HUES48 (cell line): ENCODE data around the gene DHX36.

ENCODE experiments used
- H3K27ac ChIP-seq: one replicate; pipeline ENCODE4 v1.7.0; 2013; ENCODE audit warnings: low read depth, low read length, inconsistent platforms
- H3K27me3 ChIP-seq: 2 replicates; pipeline ENCODE4 v1.6.1; 2013; ENCODE audit warnings: mild to moderate bottlenecking, low read length; ENCODE audit not compliant: control insufficient read depth, insufficient read depth
- H3K36me3 ChIP-seq: 2 replicates; pipeline ENCODE4 v1.6.1; 2013; ENCODE audit warnings: low read length; ENCODE audit not compliant: control insufficient read depth, insufficient read depth
- H3K4me1 ChIP-seq: 2 replicates; pipeline ENCODE4 v1.6.1; 2013; ENCODE audit warnings: mild to moderate bottlenecking, low read length; ENCODE audit not compliant: control insufficient read depth, insufficient read depth
- H3K4me3 ChIP-seq: 2 replicates; pipeline ENCODE4 v1.5.1; 2013; ENCODE audit warnings: mild to moderate bottlenecking, low read depth, low read length
- H3K9ac ChIP-seq: 2 replicates; pipeline ENCODE4 v1.6.1; 2013; ENCODE audit warnings: mild to moderate bottlenecking, low read depth, low read length, moderate library complexity
- H3K9me3 ChIP-seq: 2 replicates; pipeline ENCODE4 v1.6.1; 2013; ENCODE audit warnings: low read length; ENCODE audit not compliant: control insufficient read depth, insufficient read depth

DHX36 gene, protein sequence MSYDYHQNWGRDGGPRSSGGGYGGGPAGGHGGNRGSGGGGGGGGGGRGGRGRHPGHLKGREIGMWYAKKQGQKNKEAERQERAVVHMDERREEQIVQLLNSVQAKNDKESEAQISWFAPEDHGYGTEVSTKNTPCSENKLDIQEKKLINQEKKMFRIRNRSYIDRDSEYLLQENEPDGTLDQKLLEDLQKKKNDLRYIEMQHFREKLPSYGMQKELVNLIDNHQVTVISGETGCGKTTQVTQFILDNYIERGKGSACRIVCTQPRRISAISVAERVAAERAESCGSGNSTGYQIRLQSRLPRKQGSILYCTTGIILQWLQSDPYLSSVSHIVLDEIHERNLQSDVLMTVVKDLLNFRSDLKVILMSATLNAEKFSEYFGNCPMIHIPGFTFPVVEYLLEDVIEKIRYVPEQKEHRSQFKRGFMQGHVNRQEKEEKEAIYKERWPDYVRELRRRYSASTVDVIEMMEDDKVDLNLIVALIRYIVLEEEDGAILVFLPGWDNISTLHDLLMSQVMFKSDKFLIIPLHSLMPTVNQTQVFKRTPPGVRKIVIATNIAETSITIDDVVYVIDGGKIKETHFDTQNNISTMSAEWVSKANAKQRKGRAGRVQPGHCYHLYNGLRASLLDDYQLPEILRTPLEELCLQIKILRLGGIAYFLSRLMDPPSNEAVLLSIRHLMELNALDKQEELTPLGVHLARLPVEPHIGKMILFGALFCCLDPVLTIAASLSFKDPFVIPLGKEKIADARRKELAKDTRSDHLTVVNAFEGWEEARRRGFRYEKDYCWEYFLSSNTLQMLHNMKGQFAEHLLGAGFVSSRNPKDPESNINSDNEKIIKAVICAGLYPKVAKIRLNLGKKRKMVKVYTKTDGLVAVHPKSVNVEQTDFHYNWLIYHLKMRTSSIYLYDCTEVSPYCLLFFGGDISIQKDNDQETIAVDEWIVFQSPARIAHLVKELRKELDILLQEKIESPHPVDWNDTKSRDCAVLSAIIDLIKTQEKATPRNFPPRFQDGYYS

DNA sequence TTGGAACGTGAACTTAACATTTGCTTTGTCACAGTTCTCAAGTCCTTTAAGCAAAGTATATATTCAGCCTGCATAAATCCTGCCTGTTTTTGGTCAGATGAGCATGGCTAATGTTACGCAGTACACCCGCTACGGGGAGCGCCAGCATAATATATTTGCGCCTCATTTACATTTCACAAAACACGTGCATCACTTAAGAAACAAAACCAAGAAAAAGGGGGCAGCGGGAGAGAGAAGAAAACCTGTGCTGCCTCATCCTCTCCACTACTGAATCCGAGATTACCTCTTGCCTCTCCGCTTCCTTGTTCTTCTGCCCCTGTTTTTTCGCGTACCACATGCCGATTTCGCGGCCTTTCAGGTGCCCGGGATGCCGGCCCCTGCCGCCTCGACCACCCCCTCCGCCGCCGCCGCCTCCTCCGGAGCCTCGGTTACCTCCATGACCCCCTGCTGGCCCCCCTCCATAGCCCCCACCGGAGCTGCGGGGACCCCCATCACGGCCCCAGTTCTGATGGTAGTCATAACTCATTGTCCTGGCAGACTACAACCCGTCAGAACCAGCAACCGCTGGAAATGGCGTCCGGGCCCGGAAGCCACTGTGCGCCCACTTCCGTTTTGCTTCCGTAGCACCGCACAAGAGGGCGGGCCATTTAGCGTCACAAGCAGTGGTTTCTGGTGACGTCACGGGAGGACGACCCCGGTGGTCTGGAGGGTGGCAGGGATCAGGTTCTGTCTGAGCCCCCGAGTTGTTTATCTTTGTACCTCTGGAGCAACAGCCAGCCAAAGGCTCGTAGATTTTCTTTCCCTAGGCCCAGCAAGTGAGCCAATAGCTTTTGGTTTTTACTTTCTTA lies at the start of gene DHX36:
TSS of gene DHX36 (minus strand) at position 597 of the 848 bp plus-strand sequence. CDS start at position 526, 71 bp downstream.
- H3K27me3 ChIP-seq = no peaks in the 10 kb centered on the region
- peaks cover 26% of the 10 kb centered on the region for H3K4me1 ChIP-seq
- H3K4me3 ChIP-seq = peak within 1 kb of the TSS; percentile 100
- H3K9me3 ChIP-seq = no peaks in the 10 kb centered on the region
- H3K27ac ChIP-seq = peak within 1 kb of the TSS; percentile 95
- H3K9ac ChIP-seq = peak within 1 kb of the TSS; percentile 97
- peaks cover 4% of the 10 kb centered on the region; the same call in 1 of the 2 replicates for H3K36me3 ChIP-seq

DNA sequence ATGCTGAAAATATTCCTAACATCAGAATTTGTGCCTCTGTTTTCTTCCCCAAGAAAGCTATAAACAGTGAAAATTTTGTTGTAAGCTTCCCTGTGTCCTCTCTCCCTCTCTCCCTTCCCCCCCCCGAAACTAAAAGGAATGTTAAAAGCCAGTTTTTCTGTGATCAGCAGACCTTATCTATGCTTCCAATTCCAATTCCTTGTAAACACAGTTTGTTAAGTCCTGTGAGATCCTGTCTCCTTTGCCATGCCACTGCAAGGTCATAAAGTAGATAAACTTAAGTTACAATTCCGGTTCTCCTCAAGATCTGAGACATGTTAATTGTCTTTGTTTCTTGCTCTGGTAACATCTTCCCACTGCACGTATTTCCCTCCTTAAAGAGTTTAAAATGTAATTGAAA lies 42.9 kb upstream of the DHX36 start:
- Histone ChIP-seq H3K27me3 (no peaks in the 10 kb centered on the region), H3K36me3 (no peaks in the 10 kb centered on the region), H3K27ac (no peak overlapping the region), H3K4me1 (no peaks in the 10 kb centered on the region), H3K4me3 (no peak overlapping the region), H3K9ac (no peak overlapping the region), H3K9me3 (peaks cover 6% of the 10 kb centered on the region; the same call in 1 of the 2 replicates)

DNA sequence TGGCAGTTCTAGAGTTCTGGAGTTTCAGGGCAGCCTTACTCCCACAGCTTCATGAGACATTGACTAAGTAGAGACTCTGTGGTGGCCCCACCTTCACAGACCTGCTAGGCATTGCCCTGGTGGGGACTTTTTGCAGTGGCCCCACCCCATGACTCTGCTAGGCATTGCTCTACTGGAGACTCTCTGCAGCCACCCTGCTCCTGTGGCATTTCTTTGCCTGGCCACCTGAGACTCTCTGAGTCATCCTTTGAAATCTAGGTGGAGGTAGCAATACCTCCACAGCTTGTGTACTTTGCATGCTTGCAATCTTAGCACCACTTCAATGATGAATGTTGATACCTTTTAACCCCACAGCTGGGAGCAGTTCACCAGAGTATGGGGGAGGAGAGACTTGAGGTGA lies 40.6 kb upstream of the DHX36 start:
- H3K4me3 ChIP-seq = no peak overlapping the region
- no peak overlapping the region for H3K9ac ChIP-seq
- no peaks in the 10 kb centered on the region for H3K27me3 ChIP-seq
- no peaks in the 10 kb centered on the region for H3K4me1 ChIP-seq
- H3K27ac ChIP-seq = no peak overlapping the region
- peaks cover 6% of the 10 kb centered on the region; the same call in 1 of the 2 replicates for H3K9me3 ChIP-seq
- H3K36me3 ChIP-seq = no peaks in the 10 kb centered on the region

DNA sequence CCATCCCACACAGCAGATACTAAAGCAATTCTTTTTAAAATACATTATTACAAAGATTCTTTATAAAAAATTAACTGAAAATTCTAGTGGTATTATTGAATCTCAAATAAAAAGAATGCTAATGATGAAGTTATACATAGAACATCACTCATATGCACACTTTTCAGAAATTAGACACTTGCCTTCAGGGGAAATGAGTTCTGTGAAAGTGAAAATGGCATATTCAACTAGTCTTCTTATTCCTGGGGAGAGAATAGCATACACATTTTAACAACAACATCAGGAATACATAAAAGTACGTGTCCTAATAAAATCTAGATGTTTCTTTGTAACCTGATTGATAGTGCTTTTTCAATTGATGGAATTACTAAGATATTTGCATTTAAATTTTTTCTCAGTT lies 36.8 kb upstream of the DHX36 start:
- Histone ChIP-seq H3K9ac (no peak overlapping the region), H3K27ac (no peak overlapping the region), H3K4me1 (no peaks in the 10 kb centered on the region), H3K4me3 (no peak overlapping the region), H3K27me3 (no peaks in the 10 kb centered on the region), H3K36me3 (no peaks in the 10 kb centered on the region), H3K9me3 (peaks cover 6% of the 10 kb centered on the region; the same call in 1 of the 2 replicates)

DNA sequence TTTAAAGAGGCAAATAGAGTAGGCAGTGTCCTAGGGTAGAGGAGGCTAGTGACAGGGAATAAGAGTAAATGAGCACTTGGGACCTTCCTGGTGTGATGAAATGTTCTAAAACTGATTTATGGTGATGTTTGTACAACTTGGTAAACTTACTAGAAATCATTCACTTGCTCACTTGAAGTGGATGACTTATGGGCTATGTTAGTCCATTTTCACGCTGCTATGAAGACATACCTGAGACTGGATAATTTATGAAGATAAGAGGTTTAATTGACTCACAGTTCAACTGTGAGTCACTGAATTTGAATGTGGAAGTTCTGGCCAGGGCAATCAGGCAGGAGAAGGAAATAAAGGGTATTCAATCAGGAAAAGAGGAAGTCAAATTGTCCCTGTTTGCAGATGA lies 31.7 kb upstream of the DHX36 start:
- Histone ChIP-seq H3K4me3 (no peak overlapping the region), H3K4me1 (no peaks in the 10 kb centered on the region), H3K9me3 (no peaks in the 10 kb centered on the region), H3K36me3 (no peaks in the 10 kb centered on the region), H3K27ac (no peak overlapping the region), H3K9ac (no peak overlapping the region), H3K27me3 (no peaks in the 10 kb centered on the region)

DNA sequence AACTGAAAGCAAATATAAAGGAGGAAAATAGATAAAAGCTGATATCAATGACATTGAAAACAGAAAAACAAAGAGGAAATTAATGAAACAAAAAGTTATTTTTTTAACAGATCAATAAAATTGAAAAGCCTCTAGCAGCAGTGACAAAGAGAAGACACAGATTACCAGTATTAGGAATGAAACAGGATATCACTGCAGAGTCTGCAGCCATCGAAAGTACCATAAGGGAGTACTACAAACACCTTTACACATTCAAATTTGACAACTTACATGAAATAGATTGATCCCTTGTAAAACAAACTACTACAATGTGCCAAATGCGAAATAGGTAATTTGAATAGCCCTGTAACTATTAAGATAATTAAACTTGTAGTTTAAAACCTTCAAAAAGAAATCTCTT lies 24.9 kb upstream of the DHX36 start:
- H3K9me3 ChIP-seq = no peaks in the 10 kb centered on the region
- no peak overlapping the region for H3K9ac ChIP-seq
- no peaks in the 10 kb centered on the region for H3K36me3 ChIP-seq
- H3K27ac ChIP-seq = no peak overlapping the region
- H3K4me1 ChIP-seq = peaks cover 9% of the 10 kb centered on the region; the same call in 1 of the 2 replicates
- no peaks in the 10 kb centered on the region for H3K27me3 ChIP-seq
- H3K4me3 ChIP-seq = no peak overlapping the region

DNA sequence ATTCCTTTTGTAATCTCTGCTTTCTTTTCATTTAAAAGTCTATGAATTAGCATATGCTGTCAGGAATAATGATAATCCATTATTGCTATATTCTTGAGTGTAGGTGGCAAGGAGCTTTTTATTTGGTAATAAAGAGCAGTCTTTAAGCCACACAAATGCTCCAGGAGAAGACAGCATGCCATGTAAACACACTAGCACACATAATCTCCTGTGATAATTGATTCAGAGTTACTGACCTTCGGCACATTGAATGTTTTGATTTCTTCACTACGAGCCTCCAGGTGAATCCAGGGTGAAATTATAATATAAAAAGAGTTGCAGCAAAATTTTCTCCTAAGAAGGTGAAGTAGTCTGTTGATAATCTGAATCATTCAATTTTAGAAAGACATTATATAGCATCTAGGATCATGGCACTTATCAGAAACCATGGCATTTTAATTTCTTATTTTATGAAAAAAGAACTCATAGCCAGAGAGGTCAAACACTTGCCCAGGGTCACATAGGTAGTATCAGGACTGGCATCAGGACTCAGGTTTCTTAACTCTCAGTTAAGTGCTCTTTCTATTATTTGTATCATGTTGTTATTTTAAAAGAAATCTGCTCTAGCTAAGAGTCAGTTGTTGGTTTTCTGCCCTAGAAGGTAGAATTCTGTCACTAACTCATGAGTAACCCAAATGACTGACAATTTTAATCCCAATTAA lies 21.3 kb upstream of the DHX36 start:
- Histone ChIP-seq H3K36me3 (no peaks in the 10 kb centered on the region), H3K4me3 (no peak overlapping the region), H3K27me3 (no peaks in the 10 kb centered on the region), H3K9ac (no peak overlapping the region), H3K9me3 (no peaks in the 10 kb centered on the region), H3K27ac (no peak overlapping the region), H3K4me1 (peaks cover 9% of the 10 kb centered on the region; the same call in 1 of the 2 replicates)

DNA sequence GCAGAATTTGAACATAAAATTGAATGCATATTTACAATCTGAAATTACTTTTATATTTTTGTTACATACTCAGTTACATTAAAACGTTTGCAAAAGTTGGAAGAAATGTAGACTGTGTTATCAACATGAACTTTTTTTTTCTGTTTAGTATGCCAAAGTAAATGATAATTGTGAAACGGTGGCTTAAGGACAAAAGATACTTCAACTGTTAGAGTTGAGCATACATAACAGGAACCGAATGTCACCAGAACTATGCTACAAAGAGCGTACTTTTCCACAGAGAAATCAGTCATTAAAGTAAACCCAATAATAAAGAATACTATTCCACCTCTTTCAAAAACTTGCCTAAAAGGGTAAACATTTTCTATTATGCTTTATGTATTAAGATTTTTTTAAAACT lies 14.3 kb upstream of the DHX36 start:
- H3K9me3 ChIP-seq = no peaks in the 10 kb centered on the region
- H3K27ac ChIP-seq = no peak overlapping the region
- H3K27me3 ChIP-seq = no peaks in the 10 kb centered on the region
- H3K36me3 ChIP-seq = no peaks in the 10 kb centered on the region
- no peak overlapping the region for H3K9ac ChIP-seq
- H3K4me3 ChIP-seq = no peak overlapping the region
- H3K4me1 ChIP-seq = no peaks in the 10 kb centered on the region

DNA sequence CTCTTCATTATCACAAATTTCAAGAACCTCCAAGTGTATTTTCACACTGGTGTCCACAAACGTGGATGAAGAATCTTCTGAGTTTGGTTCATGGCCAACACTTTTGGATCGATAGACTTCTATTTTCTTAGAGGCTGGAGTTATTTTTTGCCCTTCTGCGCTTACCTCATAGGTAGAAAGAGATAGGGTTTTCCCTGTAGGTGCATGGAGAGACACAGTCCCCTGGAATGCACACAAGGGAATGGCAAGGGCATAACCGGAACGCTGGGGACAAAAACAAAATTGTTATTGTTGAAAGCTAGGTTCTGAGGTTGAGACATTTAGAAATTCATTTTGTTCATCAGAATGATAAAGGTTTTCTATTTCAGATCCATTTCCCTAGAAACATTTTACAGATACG lies 13.7 kb upstream of the DHX36 start:
- H3K9ac ChIP-seq = no peak overlapping the region
- no peaks in the 10 kb centered on the region for H3K27me3 ChIP-seq
- no peaks in the 10 kb centered on the region for H3K36me3 ChIP-seq
- no peak overlapping the region for H3K27ac ChIP-seq
- H3K9me3 ChIP-seq = no peaks in the 10 kb centered on the region
- no peaks in the 10 kb centered on the region for H3K4me1 ChIP-seq
- H3K4me3 ChIP-seq = no peak overlapping the region

DNA sequence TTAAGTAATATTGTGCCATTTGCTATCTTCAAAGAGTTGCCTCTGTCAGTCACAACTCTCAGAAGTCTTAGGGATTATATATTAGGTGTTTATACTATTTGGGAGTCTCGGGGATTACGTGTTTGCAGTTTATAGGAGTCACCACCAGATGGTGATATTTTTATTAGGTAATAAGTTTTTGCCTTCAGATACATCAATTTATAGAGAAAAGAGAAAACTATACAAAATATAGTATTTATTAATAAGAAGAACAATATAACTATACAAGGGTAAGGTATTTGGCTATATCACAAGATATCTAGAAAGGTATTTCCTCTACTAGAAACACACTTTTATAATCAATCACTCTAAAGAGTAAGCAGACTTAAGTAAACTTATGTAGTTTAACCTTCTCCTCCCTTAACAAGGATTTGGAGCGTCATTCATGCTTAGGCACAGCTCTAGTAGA lies 10.7 kb upstream of the DHX36 start:
- no peaks in the 10 kb centered on the region for H3K27me3 ChIP-seq

More for the DNA sequence above, 10.7 kb upstream of the DHX36 start:
- Histone ChIP-seq H3K9me3 (no peaks in the 10 kb centered on the region), H3K9ac (no peak overlapping the region), H3K4me3 (no peak overlapping the region), H3K4me1 (no peaks in the 10 kb centered on the region), H3K27ac (no peak overlapping the region), H3K36me3 (no peaks in the 10 kb centered on the region)
